ES-I3 (cell line): ENCODE data around the gene PDE5A.

ENCODE experiments used
- H3K36me3 ChIP-seq: 2 replicates; pipeline ENCODE4 v1.6.1; 2013; ENCODE audit warnings: mild to moderate bottlenecking, low read length, control low read depth, moderate library complexity; ENCODE audit not compliant: insufficient read depth
- H3K4me1 ChIP-seq: 2 replicates; pipeline ENCODE4 v1.6.1; 2013; ENCODE audit warnings: mild to moderate bottlenecking, control low read depth, low read length; ENCODE audit not compliant: insufficient read depth
- H3K9ac ChIP-seq: 2 replicates; pipeline ENCODE4 v1.6.1; 2013; ENCODE audit warnings: low read depth, mild to moderate bottlenecking, low read length, moderate library complexity
- H3K9me3 ChIP-seq: 2 replicates; pipeline ENCODE4 v1.6.1; 2013; ENCODE audit warnings: mild to moderate bottlenecking, low read length, moderate library complexity; ENCODE audit not compliant: control insufficient read depth, insufficient read depth

PDE5A gene

DNA sequence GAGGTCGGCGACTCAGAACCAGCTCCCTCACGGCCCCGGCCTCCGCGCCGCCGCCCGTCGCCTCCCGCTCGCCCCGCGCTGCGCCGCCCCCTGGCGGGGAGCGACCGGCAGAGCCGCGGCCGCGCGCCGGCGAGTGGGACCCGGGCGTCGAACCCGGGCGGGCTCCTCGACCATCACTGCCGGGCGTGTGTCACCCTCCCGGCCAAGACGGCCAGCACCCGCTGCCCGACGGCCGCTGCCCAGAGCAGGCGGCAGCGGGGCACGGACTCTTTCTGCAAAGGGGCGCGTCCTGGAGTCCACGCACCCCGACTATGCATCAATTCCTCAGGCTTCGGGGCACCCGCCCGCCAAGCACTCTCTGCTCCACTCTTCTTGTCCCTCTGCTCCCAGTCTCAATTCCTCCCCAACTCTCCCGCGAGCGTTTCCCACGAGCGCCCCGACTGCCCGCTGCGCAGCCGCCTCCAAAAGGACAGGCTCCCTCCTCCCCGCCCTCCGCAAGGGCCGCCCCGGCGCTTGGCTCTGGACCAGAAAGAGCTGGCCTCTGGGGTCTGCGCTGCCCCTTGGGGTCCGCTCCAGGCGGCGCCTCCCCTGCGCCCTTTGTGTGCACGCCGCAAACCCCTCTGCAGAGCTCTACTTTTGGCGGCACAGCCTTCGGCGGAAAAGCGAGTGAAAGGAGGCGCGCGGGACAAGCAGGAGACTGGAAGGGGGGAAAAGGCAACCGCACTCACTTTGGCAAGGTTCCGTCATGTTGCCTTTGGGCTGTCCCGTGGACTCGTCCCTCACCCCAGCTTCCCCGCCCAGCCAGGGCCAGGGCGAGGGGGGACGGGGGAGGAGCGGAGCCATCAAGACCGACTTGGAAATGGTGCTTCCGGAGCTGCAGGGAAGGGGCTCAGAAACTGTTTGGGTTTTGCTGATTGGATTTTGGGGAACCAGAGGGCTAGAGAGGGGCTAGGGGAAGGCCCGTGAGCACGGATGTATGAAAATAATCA lies 1.0 kb downstream of the PDE5A start:
- Histone ChIP-seq H3K9me3 (no peaks in the 10 kb centered on the region), H3K4me1 (no peaks in the 10 kb centered on the region), H3K9ac (peak overlapping the region; percentile 94), H3K36me3 (no peaks in the 10 kb centered on the region)

DNA sequence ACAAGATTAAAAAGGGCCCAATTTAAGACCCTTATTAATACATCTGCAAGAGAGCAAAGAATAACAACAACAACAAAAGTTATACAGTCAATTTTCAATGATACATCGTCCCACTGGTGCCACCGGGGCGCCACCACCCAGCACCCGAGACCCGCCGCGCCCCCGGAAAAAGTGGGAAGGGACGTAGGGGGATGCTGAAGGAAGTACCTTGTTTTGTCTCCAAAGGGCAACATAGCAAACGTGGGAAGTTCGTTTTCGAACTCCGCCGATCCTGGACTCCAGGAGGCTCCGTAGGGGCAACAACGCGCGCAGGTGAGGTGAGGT lies 1.7 kb downstream of the PDE5A start:
- peak overlapping the region; percentile 94; the same call in 1 of the 2 replicates for H3K9ac ChIP-seq
- H3K4me1 ChIP-seq = no peaks in the 10 kb centered on the region

GRCh38 chr4:119626420-119626819 lies 2.2 kb downstream of the PDE5A start:
- Histone ChIP-seq H3K4me1 (no peaks in the 10 kb centered on the region), H3K36me3 (no peaks in the 10 kb centered on the region), H3K9ac (peak overlapping the region; percentile 94; the same call in 1 of the 2 replicates), H3K9me3 (no peaks in the 10 kb centered on the region)

More for the DNA sequence above, 1.7 kb downstream of the PDE5A start:
- Histone ChIP-seq H3K9me3 (no peaks in the 10 kb centered on the region), H3K36me3 (no peaks in the 10 kb centered on the region)

GRCh38 chr4:119625761-119626160 lies 2.8 kb downstream of the PDE5A start:
- Histone ChIP-seq H3K36me3 (no peaks in the 10 kb centered on the region), H3K4me1 (no peaks in the 10 kb centered on the region), H3K9ac (no peak overlapping the region), H3K9me3 (no peaks in the 10 kb centered on the region)

DNA sequence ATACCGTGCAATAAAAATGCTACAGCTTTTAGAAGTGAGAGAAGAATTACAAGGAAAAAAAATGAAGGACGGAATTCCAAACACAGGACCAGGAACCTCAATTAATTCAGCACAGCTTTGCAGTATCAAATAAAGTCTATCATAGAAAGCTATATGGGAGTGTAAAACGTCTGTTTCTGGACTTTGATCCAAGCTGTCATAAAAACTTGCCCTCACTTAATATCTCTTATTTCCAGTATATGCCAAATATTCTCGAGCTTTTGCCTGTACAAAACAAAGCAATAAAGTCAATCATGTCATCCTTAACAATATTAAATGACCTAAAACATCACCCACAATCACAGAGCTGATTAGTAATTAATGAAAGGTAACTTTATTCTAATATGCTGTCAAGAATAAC lies 4.2 kb downstream of the PDE5A start:
- Histone ChIP-seq H3K9ac (no peak overlapping the region), H3K36me3 (no peaks in the 10 kb centered on the region), H3K4me1 (no peaks in the 10 kb centered on the region), H3K9me3 (no peaks in the 10 kb centered on the region)

DNA sequence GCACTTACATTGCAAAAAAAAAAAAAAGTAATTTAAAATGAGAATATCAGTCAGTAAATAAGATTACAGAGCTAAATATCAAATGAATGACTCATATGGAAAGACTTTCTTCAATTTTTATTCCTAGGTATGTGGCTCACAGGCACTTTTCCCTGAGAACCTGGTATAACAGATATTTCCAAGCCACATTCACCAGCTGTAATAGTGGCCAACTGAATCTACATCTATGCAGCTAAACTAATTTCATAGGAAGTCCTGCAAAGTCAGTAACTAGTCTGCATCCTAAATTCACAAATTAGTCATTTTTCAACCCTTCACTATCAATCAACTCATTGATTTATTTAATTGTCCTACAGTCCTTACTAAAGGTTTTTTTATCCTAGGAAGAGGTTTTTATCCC lies 5.6 kb downstream of the PDE5A start:
- no peaks in the 10 kb centered on the region for H3K4me1 ChIP-seq
- no peaks in the 10 kb centered on the region for H3K9me3 ChIP-seq
- H3K9ac ChIP-seq = no peak overlapping the region
- H3K36me3 ChIP-seq = no peaks in the 10 kb centered on the region

DNA sequence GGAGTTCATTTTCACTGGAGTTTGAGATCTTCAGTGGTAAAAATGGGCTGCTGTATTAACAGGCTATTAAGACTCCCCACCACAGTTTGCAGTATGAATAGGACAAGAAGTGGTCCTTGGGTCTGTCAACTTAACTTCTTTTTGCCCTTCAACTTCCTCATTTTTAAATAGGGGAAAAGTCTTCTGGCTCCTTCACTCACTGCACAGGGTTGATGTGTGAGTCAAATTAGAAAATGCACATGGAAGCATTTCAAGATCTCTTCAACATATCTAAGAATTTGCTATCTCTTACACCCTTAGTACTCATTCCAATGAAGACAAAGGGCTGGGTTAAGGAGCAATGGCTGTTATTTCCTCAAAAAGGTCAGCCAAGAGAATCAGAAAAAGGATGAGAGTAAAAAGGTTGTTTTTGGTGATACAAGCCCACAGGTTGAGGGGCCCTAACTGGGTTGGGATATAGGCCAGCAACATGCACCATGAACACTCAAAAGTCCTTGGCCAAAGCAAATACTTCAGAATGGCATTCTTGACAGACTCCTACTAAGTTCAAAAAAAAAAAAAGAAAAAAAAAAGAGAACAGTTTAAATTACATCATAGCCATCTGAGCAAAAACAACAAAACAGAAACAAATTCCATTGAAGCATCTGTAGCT lies 13.4 kb downstream of the PDE5A start:
- Histone ChIP-seq H3K9me3 (no peaks in the 10 kb centered on the region), H3K9ac (no peak overlapping the region), H3K36me3 (no peaks in the 10 kb centered on the region), H3K4me1 (no peaks in the 10 kb centered on the region)

DNA sequence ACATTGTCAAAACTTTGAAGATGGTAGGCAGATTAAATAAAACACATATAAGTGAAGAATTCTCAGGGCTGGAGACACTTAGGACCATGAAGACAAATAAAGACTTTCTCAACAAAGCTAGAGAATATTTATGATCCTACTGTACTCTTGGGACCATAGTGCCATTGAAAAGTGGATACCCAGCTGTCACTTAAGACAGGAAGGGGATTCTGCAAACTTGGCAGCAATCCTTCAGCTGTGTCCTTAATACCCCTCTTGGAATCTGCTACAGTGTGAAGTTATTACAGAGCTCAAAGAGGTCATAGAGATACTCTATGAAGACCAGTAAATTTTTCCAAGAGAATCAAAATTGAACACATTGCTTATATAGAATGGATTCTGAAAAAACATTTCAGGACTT lies 24.3 kb downstream of the PDE5A start:
- Histone ChIP-seq H3K4me1 (no peaks in the 10 kb centered on the region), H3K9ac (no peak overlapping the region), H3K36me3 (no peaks in the 10 kb centered on the region), H3K9me3 (no peaks in the 10 kb centered on the region)

DNA sequence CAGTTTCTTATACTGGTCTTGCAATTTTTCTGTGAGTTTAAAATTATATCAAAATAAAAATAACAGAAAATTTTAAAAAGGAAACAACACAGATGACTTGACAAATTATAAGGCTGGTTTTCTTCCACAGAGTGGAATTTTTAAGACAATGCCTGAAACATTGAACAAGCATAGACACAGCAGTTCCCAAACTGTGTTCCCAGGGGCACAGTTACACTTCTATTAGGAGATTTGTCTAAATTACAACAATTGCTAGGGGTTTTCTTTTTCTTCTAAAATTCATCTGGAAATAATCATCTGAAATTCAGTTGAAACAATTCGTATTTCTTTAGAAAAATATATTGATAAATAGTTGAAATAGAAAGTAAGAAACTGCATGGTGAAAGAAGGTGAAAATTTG lies 26.2 kb downstream of the PDE5A start:
- no peak overlapping the region for H3K9ac ChIP-seq
- H3K4me1 ChIP-seq = peaks cover 3% of the 10 kb centered on the region
- no peaks in the 10 kb centered on the region for H3K9me3 ChIP-seq
- no peaks in the 10 kb centered on the region for H3K36me3 ChIP-seq

DNA sequence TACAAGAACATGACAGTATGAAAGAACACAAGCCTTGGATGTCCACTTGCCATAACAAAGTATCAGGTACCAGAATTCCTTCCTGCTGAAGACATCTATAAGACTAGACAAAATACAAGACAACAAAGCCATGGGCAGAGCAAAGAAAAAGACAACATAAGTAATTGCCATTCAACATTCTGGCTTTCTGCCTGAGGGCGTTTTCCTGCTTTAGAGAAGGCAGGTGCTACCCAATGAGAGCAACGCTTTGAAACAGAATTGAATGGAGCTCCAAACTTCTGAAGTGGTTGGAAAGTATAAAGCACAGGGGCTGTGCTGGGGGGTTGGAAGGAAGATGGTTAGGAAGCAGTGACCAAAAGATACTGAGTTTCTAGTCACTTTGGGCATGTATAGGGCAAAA lies 30.1 kb downstream of the PDE5A start:
- no peaks in the 10 kb centered on the region for H3K36me3 ChIP-seq
- peaks cover 16% of the 10 kb centered on the region for H3K4me1 ChIP-seq
- no peak overlapping the region for H3K9ac ChIP-seq
- H3K9me3 ChIP-seq = no peaks in the 10 kb centered on the region

GRCh38 chr4:119597377-119597776 lies 31.2 kb downstream of the PDE5A start:
- H3K36me3 ChIP-seq = no peaks in the 10 kb centered on the region
- no peaks in the 10 kb centered on the region for H3K9me3 ChIP-seq
- H3K4me1 ChIP-seq = peaks cover 16% of the 10 kb centered on the region
- no peak overlapping the region for H3K9ac ChIP-seq

- H3K36me3 ChIP-seq = no peaks in the 10 kb centered on the region
- H3K9ac ChIP-seq = no peak overlapping the region
- no peaks in the 10 kb centered on the region for H3K9me3 ChIP-seq
- peaks cover 16% of the 10 kb centered on the region for H3K4me1 ChIP-seq
Observed at GRCh38 chr4:119593698-119594097, 34.9 kb downstream of the PDE5A start.

DNA sequence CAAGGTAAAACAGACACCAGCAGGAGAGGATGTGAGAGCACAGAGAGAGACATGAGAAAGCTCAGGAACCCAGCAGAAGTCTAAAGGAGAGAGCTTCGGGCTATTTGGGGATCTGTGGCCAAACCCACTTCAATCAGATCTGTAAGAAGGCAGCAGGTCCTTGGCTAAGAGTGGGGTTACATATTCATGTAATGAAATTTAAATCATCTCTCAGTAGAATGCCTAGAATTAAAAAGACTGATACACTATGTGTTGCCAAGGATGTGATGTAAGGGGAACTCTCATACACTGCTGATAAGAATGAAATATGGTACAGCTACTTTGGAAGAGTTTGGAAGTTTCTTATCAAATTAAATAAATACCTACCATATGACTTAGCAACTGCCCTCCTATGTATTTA lies 35.8 kb downstream of the PDE5A start:
- Histone ChIP-seq H3K4me1 (peaks cover 16% of the 10 kb centered on the region), H3K9ac (no peak overlapping the region), H3K36me3 (no peaks in the 10 kb centered on the region)

DNA sequence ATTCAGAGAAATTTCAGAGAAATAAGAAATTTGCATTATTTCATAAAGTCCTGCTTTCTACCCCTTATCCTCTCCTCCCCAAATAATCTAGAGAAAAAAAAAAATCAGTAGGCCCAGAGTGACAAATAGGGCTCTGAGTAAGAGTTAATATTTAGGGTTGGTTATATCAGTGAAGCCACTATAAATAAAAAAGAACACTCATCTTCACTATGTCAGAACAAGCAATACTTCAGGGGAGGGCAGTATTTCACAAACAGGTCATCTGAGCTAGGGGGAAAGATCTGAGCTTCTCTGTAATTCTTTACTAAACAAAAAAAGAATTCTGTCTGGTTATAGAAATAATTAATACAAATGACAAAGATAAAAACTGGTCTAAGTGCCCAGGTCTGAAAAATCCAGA lies 39.4 kb downstream of the PDE5A start:
- no peaks in the 10 kb centered on the region; the same call in 1 of the 2 replicates for H3K36me3 ChIP-seq
- H3K9me3 ChIP-seq = no peaks in the 10 kb centered on the region
- no peak overlapping the region for H3K9ac ChIP-seq
- H3K4me1 ChIP-seq = no peaks in the 10 kb centered on the region

More for the DNA sequence above, 35.8 kb downstream of the PDE5A start:
- no peaks in the 10 kb centered on the region for H3K9me3 ChIP-seq

DNA sequence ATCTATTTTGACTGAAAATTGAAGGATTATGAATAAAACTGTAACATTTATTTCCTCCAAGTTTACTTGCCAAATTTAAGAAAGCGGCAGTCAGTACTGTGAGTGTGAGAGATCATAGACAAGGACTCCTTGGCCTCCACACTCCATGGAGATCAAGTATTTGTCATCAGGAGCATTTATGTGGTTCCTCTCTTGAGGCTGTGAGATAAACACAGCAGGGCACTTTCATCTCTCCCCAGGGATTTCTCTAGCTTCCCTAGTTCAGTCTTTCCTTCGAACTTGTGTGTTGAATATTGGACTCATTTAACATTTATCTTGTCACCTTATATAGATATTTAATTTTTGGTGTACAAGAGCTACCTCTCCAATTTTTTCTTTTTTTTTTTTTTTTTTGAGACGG lies 40.8 kb downstream of the PDE5A start:
- H3K4me1 ChIP-seq = no peaks in the 10 kb centered on the region
- H3K9ac ChIP-seq = no peak overlapping the region
- H3K36me3 ChIP-seq = no peaks in the 10 kb centered on the region; the same call in 1 of the 2 replicates
- H3K9me3 ChIP-seq = no peaks in the 10 kb centered on the region
